Eye (tissue), 1 donor: Measurements from ENCODE around the gene ZNF142.

Source experiments
- DNase-seq: peaks from one replicate; pipeline ENCODE4 v3.0.0-alpha.2; 2015

Gene ZNF142, protein sequence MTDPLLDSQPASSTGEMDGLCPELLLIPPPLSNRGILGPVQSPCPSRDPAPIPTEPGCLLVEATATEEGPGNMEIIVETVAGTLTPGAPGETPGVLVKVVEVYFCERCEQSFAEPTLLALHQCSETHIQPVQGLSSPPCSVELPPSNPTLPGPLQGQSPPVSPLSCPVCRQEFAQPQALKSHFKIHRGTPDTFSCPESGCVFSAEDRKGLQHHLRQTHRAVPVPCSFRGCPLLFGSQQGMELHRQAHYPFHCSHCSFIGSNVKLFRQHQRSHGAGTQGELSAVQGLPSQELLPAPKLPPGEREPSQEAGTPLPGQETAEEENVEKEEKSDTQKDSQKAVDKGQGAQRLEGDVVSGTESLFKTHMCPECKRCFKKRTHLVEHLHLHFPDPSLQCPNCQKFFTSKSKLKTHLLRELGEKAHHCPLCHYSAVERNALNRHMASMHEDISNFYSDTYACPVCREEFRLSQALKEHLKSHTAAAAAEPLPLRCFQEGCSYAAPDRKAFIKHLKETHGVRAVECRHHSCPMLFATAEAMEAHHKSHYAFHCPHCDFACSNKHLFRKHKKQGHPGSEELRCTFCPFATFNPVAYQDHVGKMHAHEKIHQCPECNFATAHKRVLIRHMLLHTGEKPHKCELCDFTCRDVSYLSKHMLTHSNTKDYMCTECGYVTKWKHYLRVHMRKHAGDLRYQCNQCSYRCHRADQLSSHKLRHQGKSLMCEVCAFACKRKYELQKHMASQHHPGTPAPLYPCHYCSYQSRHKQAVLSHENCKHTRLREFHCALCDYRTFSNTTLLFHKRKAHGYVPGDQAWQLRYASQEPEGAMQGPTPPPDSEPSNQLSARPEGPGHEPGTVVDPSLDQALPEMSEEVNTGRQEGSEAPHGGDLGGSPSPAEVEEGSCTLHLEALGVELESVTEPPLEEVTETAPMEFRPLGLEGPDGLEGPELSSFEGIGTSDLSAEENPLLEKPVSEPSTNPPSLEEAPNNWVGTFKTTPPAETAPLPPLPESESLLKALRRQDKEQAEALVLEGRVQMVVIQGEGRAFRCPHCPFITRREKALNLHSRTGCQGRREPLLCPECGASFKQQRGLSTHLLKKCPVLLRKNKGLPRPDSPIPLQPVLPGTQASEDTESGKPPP (N-terminal part only)

DNA sequence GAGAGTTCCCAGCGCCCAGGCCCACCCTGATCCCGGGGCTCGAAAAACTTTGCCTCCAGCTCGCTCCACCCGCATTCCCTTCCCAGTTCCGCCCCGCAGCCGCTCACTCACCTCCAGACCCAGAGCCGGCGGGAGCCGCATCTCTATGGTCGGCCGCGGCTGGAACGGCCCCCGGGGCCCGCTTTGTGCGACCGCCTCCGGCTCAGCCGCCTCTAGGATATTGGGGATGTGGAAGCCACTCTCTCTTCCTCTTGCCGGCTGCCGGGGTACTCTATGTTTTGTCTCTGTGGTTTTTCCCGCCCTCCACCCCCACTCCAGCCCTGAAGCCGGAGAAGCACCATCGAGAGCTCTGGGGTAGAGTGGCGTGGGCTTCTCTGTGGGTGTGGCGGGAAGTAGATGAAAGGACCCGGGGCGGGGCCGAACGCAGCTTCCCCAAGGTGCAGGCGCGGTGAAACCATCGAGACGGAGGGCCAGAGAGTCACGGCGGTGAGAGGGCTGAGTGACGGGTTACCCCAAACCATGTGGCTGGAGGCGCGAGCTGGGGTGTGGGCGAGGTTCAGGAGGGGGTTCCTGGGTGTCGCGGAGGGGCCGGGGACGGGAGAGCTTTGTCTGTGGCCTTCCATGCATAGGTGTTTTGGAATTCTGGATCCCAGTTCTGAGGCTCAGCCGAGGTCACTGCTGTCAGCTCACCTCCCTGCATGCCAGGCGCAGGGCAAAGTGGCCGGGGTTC lies at the start of gene ZNF142, which contains the start of gene BCS1L:
Gene ZNF142, minus strand, starts transcription at position 366 of the 730 bp plus-strand sequence. CDS start 3,194 bp downstream, outside the sequence.
Gene BCS1L, plus strand, starts transcription at position 426 of the 730 bp plus-strand sequence. CDS start 1,305 bp downstream, outside the sequence.
- DNase-seq = peak; percentile 94

DNA sequence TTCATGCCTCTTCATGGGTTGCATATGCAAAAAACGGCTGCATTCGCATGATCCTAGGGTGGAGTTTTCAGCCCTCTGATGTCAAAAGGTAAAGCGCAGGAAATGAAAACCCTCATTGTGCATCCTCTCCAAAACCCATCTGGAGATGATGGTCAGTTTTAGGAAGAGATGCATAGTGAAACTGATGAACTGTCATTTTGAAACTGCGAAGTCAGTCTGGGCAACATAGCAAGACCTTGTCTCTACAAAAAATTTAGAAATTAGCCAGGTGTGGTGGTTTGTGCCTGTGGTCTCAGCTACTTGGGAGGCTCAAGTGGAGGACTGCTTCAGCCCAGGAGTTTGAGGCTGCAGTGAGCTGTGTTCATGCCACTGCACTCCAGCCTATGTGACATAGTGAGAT lies 48.7 kb upstream of the ZNF142 start:
- no peak for DNase-seq

DNA sequence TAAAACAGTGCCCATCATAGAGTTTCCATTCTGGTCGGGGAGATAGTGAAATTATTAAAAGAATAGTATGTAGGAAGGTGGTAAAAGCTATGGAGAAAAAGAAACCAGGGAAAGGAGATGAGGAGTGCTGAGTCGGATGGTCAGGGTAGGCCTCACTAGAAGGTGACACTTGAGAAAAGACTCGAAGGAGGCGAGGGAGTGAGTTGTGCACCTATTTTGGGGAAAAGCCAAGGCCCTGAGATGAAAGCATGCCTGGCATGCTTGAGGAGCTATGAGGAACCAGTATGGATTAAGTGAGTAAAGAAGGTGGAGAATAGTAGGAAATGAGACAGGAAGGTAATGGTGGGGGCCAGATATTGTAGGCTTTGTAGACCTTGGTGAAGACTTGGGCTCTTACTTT lies 43.9 kb upstream of the ZNF142 start:
- no peak for DNase-seq

DNA sequence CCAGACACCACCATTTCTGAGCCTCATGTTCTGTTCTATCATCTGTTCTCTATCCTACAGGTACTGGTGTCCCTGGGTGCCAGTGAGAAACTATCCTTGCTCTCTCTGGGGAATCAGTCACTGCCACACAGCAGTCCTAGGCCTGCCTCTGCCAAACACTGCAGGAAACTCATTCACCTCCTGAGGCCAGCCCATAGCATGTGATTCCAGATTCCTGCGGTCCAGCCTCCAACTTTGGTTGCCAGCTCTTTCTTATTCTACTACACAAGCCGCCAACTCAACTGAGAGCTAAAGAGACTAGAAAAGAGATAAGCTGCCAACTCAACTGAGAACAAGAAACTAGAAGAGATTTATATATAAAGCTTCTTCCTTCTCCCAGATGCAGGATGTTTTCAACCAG lies 42.4 kb upstream of the ZNF142 start:
- no peak for DNase-seq

DNA sequence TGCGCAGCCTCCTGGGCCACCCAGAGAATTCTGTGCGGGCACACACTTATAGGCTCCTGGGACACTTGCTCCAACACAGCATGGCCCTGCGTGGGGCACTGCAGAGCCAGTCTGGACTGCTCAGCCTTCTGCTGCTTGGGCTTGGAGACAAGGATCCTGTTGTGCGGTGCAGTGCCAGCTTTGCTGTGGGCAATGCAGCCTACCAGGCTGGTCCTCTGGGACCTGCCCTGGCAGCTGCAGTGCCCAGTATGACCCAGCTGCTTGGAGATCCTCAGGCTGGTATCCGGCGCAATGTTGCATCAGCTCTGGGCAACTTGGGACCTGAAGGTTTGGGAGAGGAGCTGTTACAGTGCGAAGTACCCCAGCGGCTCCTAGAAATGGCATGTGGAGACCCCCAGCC lies 39.5 kb upstream of the ZNF142 start:
- DNase-seq = no peak

DNA sequence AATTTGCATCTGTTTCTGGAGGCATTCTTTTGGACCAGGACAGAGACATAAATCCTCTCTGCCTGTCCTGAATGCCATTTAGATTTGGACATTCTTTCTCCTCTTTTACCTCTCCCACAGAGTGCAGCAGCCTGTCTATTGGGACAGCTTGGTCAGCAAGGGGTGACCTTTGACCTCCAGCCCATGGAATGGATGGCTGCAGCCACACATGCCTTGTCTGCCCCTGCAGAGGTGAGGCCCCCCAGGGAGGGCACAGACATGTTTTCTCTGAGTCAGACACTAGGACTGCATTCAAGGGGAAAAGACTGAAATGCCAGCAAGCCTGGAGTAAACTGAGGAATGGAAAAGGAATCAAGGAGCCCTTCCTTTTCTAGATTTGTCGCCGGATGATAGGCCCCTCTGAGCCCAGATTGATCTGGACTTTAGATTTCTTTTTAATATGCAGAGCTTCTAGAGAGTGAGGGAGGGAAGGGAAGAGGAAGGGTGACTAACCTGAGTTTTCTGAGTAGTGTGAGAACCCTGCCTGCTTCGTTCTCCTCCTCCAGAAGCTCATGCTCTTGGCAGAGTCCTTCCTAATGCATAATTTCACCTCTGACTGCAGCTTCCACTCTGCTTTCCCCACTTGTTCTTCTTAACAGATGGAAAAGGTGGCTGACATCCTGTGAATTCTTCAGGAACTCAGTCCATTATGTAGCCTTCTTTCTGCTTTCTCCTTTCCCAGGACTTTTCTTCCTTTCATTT lies 35.2 kb upstream of the ZNF142 start:
- DNase-seq = no peak

DNA sequence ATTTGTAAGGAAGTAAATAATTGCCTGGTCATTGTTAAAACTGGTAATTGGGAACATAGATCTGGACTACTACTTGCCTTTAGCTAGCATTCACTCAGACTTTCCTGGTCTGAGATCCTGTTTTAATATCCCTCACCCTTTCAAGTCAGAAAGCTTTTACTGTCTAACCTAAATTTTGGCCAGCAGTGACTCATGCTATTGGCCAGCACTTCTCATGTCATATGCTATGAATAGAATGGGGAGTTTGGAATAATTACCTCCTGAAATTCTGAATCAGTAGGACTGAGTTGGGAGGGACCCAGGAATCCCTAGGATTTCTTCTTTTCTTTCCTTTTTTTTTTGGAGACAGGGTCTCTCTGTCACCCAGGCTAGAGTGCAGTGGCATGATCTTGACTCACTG lies 31.8 kb upstream of the ZNF142 start:
- DNase-seq = no peak

DNA sequence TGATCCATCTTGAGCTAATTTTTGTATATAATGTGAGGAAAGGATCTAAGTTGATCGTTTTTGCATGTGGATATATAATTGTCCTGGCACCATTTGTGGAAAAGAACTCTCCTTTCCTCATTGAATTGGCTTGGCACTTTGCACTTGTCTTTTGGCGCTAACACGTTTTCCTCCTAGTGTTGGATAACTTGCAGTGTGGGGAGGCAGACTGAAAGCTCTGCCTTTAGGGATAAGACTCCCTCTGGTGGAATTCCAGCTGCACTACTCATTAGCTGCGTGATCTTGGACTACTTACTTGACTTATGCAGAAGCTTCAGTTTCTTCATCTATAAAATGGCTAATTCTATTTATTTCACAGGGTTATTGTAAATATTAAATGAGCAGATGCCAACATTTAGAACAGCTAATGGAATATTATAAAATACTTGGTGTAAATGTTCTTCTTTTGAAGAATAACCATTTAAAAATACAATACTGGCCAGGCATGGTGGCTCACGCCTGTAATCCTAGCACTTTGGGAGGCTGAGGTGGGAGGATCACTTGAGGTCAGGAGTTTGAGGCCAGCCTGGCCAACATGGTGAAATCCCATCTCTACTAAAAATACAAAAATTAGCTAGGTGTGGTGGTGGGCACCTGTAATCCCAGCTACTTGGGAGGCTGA lies 28.1 kb upstream of the ZNF142 start:
- DNase-seq = peak; percentile 80

DNA sequence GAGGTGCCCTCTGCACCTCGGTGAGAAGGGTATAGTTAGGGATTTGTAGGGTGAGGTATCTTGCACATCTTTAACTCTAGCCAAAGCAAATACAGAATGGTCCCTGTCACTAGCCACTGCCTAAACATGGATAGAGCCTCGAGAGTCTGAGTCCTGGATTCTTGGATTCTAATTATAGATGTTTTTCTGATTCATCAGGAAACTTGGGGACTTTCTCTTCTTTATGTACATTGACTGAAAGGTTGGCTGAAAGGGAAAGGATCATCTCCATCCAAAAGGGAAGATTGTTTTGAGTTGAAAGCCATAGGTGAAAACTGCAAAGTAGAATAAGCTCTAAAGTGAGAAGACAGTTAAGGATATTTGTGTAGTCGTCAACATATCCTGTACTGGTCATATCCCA lies 20.6 kb upstream of the ZNF142 start:
- DNase-seq = no peak

DNA sequence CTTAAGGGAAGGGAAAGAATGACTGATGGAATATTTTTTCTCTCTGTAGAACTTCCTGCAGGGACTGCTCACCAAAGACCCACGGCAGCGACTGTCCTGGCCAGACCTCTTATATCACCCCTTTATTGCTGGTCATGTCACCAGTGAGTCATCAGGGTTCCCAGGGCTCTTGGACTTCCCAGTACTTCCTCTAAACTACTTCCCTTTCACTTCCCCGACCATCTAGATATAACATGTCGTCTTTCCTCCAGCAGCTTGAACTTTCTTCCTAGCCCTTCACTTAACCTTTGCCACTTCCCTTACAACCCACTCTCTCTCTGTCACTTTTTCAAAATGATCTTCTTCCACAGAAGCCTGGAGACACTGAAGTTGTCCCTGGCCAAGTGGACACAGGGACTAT lies 19.7 kb upstream of the ZNF142 start:
- DNase-seq = no peak

DNA sequence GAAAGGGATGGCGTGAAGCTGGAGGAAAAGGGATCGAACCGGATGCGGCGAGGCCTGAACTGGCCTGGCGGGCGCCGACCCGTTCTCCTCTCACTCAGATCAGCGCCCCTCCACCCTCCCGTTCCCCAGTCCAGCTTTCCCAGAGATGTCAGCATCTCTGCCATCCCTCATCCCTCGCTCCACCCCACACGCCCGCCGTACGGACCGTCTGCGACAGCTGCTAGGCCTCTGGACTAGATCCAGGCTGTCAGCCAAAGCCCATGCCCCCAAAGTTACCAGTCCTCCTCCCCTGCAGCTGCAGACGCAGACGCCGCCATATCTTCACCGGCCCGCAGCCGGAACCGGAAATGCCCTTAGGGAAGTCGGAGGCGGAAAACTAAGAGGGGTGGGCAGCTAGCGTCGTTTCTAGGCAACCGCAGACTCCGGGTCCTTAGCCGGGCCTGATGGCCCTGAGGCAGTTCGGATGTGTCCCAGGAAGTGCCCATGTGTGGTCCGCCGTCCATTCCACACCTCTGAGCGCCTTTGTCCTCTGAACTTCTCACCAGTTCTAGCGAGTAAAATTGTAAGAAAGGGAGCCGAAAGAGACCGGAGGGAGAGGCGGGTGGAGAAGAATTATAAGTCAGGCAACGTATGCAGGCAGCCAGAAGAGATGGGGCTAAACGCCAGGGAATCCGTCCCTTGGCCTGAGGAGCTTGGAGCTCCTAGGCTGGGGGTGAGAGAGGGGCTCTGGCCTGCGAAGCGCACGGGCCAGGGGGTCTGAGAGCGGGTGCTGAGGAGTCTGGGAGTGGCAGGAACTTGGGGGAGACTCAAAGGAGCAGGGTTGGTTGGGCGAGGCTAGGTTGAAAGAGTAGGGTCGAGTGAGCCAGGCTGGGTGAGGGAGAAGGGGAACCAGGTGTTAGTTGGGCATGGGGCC lies 12.5 kb upstream of the ZNF142 start, which contains the start of the genes RNF25 and STK36:
Gene RNF25, minus strand, starts transcription at position 349 of the 913 bp plus-strand sequence. Its CDS starts 32 bp downstream, at position 317.
Gene STK36, plus strand, starts transcription at position 433 of the 913 bp plus-strand sequence. CDS start 744 bp downstream, outside the sequence.
- DNase-seq = peak; percentile 96

DNA sequence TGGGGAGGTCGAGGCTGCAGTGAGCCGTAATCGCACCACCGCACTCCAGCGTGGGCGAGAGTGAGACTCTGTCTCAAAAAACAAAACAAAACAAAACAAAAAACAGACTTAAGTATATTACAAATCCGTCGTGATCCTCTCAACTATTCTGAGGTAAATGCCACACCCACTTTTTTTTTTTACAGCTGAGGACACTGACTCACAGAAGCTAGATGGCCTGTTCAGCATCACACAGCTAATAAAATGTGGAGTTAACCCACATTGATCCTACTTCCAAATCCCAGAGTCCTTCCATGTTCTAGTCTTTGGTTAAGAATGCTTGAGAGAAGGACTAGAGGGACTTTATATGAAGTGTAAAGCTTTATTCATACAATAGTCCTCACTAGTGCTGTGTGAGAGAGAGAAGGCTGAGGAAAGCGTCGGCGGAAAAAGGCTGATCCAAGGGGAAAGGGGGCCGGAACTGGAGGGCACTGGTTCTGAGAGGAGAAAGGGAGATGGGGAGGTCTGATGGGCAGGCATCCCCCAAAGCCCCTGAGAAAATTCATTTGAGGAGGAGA lies 11.8 kb upstream of the ZNF142 start:
- no peak for DNase-seq

DNA sequence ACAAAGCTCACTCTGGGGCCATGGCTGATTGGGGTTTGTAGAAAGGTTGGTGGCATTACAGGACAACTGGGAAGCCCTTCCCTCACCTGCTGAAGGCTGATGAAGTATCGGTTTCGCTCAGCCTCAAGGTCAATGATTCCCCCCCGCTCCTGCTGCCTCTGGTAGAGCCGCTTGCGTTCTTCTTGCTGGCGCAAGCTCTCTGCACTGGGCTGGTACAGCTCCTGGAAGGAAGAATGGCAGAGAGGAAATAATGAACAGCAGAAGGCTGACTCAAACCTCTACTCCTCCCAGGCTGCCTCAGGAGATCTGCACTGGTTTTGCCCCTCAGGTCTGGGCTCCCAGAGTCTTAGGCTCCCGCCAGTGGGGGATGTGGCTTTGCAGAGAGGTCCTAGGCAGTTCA lies 5.2 kb upstream of the ZNF142 start:
- DNase-seq = no peak

DNA sequence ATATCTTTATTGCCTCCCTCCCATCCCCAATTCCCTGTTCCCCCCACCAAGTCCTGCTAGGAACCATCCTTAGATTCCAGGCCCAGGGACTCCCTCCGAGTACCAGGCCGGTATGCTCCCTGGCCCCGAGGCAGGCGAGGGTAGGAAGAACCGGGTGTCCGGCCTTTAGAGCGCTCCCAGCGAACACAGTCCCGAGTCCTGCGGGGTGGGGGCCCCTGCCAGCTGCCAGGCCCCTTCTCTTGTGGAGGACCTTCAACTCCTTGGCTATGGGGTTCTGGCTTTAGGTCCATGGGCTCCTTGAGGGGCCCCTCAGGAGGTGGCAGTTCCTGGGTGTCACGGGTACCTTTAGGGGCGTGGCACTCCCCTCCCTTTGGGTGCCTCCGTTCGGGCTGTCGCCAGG lies 4.5 kb upstream of the ZNF142 start:
- DNase-seq = no peak

DNA sequence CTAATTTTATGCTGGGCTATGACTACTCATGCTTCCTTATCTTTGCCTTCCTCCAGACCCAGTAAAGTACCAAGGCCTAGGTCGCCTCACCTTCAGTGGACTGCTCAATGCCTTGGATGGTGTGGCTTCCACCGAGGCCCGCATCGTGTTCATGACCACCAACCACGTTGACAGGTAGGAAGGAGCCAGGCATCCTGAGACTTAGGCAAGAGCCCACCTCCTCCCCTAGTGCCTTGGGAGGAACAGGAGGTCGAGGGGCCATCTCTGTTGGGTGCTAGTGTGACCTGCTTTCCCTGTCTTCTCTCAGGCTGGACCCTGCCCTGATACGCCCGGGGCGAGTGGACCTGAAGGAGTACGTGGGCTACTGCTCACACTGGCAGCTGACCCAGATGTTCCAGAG lies 3.4 kb upstream of the ZNF142 start:
- DNase-seq = no peak

DNA sequence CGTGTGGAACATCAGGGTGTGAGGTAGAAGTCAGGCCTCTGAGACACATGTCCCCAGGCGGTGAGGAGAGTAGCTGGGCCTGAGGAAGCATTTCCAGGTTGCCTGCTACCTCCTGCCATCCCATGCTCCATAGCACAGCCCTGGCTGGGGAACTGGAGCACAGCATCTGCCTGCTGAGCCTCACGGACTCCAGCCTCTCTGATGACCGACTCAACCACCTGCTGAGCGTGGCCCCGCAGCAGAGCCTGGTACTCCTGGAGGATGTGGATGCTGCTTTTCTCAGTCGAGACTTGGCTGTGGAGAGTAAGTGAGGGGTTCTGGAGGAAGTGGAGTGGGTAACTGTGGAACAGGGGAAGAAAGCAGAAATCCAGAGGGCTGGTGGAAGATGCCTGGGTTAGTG lies 3.0 kb upstream of the ZNF142 start:
- DNase-seq = no peak

DNA sequence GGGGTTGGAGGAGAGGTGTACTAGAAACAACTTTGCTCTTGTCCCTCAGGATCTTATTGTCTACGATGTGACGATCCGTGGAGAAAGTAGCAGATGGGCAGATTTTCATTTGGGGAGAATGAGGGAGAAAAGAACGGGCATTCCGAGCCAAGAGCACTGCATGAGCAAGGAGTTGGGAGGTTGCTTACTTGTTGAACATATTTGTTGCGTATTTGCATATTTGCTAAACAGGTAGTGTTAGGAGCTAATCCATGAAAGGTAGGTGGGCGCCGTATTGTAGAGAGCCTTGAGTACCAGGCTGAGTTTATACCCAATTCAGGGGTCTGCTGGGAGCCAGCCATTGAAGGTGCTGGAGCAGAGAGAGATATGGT lies 550 bp upstream of the ZNF142 start:
- DNase-seq = no peak

DNA sequence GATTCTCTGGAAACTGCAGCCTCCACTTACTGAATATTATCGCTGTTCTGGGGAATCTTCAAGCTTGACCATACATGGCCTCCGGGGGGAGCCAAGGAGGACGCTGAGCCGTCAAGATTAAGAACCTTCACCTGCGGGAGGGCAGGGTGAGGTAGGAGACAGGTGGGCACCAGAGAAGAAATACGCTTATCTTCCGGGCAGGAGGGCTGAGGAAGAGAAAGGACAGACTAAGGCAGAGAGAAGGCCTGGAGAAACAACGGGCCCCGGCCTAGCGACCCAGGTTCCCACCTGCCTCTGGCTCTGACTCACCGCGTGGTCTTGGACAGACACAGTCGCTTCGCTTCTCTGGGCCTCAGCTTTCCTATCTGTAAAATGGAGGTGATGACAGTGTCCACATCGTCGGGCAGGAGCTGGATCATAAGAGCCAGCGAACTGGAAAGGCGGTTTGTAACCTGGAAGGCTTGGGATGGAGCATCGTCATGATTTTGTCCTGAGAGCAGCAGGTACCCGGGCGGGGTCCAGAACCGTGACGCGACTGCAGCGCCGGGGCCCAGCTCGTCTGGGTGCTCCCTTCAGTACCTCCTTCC lies 659 bp downstream of the ZNF142 start:
- DNase-seq = peak; percentile 56

DNA sequence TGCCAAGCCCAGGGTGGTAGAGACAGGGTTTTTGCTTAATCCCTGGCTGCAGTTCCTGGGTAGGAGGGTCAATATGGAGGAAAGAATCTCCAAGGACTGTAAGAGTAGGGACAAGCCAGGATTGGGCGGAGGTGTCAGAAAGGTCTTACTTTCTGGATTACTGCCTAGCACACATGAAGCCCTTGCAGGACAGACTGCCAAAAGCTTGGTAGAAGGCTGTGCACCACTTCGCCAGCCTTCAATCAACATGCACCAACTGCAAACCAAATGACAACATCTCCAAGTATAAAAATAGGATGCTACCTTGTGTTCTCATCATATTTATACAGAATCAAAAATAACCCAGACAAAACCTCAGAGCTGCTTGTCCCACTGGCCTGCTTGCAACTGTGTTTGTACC lies 3.7 kb downstream of the ZNF142 start:
- DNase-seq = no peak
